Activated gamma-delta T cell treated with anti-CD3 and anti-CD28 coated beads, Interleukin-2, amount 50 U/mL, for 16 hours (primary cell): ENCODE results near the gene CDON.
"Not testable (repeated sequence)": the region's sequence is repeated elsewhere in the genome, so short reads cannot be mapped to it uniquely, and the experiment has no call there.

Experiments
- DNase-seq: peaks from one replicate; pipeline ENCODE4 v3.0.0-alpha.2; 2020; ENCODE audit warnings: low read depth

CDON gene

GRCh38 chr11:125922156-125922555 lies 140.5 kb downstream of the CDON start:
- no peak for DNase-seq

- DNase-seq, result no peak
Measured at GRCh38 chr11:125921042-125921441, 141.6 kb downstream of the CDON start.

GRCh38 chr11:125918140-125918840 lies 144.4 kb downstream of the CDON start:
- DNase-seq, result no peak

- DNase-seq, result no peak
Measured at GRCh38 chr11:125916683-125917347, 145.9 kb downstream of the CDON start.

- DNase-seq, result not testable (repeated sequence)
Measured at GRCh38 chr11:125914601-125915000, 148.1 kb downstream of the CDON start.

GRCh38 chr11:125910226-125910849 lies 152.3 kb downstream of the CDON start:
- no peak for DNase-seq
